Testis (tissue), 2 donors: ENCODE results near the gene APRT.

Experiments
- CTCF ChIP-seq, 3 experiments: fragments of 450-650 bp in 2 of 3; fragments of 200-600 bp in 1 of 3; sonication (generic) in 1 of 3; IDR thresholded peaks; one replicate each; pipeline ENCODE4 v1.5.1; 2016 to 2019; ENCODE audit warnings: antibody characterized with exemption in 3 of 3, mild to moderate bottlenecking in 2 of 3, moderate library complexity in 1 of 3
- POLR2A ChIP-seq: fragments of 450-650 bp; IDR thresholded peaks from one replicate; pipeline ENCODE4 v1.6.1; 2017; ENCODE audit warnings: antibody characterized with exemption, mild to moderate bottlenecking, moderate library complexity

- TF ChIP-seq CTCF (IDR thresholded peaks at IDR 0.05) = no peak
- no peak for TF ChIP-seq POLR2A
Measured at GRCh38 chr16:88848557-88848956, 36.8 kb upstream of the APRT start.
